Measurements from ENCODE around the gene SSBP3.

SSBP3 gene

GRCh38 chr1:54283635-54284385 is 122.4 kb downstream of the SSBP3 start:
- DNase-seq (ENCODE audit: low spot score) = no peak

- no peak for DNase-seq (ENCODE audit: low spot score)
These were observed 123.9 kb downstream of the SSBP3 start for GRCh38 chr1:54282101-54282847.

GRCh38 chr1:54280651-54281050 is 125.5 kb downstream of the SSBP3 start:
- DNase-seq (ENCODE audit: low spot score) = no peak

DNA sequence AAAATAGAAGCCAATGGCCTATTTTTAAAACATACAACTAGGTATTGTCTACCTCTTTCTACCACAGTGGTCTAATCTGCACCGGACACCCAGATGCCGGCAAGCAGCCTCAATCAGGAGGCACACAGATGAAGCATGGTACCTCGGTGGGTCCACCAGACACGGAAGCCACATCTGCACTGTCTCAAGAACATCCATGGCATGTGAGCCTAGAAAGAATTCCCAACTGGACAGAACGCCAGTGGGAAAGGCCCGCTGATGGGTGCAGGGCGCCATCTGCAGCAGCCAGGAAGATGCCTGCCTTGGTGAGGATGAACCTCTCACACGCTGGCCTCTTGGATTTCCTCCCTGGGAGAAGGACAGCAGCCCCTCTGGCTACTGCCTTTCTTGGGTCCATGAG is 126.7 kb downstream of the SSBP3 start:
- DNase-seq (ENCODE audit: low spot score) = no peak

DNA sequence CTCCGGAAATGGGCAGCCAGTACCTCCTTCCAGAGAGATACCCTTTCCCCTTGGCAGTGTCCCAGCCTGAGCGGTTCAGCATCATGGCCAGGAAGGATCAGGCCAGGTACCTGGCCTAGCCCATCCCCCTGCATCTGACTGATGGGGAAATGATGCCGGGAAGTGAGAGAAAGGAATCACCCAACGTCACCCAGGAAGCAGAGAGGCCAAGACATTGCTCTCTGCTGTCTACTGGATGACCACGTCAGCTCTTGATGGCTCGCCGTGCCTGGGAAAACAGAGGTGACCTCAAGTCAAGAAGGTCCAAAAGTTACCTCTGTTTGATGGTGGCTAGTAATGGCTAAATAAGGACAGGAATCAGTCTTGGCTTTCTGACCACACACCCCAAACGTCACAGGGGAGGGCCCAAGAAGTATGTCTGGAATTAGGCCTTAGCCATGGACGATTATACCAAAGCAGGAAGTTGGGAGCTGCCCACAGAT is 127.2 kb downstream of the SSBP3 start:
- no peak for DNase-seq (ENCODE audit: low spot score)

DNA sequence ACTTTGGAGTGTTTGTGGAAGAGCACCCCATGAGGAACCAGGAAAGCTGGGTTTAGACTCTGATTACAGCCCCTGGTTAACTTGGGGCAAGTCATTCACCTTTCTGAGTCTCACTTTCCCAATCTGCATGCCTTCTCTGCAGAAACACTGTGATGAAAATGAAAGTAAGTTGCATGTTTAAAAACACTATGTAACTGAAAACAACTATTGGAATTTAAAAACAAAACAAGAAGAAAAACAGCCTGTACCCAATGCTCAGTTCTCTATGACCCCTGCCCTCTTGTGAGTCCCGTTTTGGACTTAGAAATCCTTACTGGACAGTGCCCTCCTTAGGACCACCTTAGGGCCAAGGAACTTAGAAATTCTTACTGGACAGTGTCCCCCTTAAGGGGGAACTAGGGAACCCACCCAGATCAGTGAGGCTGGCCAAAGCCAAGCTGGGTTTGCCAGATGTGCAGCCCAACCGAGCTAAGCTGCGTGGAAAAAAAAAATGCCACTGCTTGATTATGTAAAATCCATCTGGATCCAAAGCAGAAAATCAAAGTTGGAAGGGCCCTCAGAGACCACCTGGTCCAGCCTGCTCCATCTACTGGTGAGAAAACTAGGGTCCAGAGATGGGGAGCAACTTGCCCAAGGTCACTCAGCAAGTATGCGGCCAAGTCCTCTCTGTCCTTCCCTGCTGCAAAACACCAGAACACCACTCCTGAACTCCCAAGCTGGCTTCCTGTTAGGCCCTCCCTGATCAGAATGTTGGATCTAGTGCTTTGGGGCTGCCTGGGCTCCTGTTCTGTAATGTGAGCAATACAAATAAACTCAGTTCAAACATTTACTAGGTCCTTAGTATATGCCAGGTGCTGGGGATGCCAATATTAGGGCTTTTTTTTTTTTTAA is 128.5 kb downstream of the SSBP3 start:
- DNase-seq (ENCODE audit: low spot score) = no peak

- DNase-seq (ENCODE audit: low spot score) = peak; percentile 40
These were observed 129.4 kb downstream of the SSBP3 start for GRCh38 chr1:54276617-54277450.

- DNase-seq (ENCODE audit: low spot score) = no peak
These were observed 130.8 kb downstream of the SSBP3 start for GRCh38 chr1:54275349-54275748.

GRCh38 chr1:54274881-54275280 is 131.3 kb downstream of the SSBP3 start:
- no peak for DNase-seq (ENCODE audit: low spot score)

DNA sequence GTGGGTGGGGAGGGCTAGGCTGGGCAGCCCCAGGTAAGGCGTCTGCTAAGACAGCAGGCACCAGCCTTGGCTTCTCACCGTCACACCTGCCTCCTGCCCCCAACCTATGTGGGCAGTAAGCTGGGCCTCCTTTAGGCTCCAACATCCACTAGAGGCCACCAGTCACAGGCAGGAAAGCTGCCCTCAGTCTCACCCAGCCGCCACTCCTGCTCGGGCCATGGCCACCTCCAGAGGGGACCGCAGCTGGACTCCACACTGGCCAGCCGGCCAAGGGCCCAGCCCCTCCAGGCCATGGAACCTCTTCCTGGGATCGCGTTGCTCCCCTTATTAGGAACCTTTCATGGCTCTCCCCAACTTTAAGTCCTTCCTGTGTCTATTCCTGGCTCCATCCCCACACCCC is 131.7 kb downstream of the SSBP3 start:
- no peak for DNase-seq (ENCODE audit: low spot score)

- DNase-seq (ENCODE audit: low spot score) = no peak
These were observed 132.4 kb downstream of the SSBP3 start for GRCh38 chr1:54273795-54274163.

GRCh38 chr1:54273092-54273794 is 133.0 kb downstream of the SSBP3 start:
- DNase-seq (ENCODE audit: low spot score) = peak; percentile 30

DNA sequence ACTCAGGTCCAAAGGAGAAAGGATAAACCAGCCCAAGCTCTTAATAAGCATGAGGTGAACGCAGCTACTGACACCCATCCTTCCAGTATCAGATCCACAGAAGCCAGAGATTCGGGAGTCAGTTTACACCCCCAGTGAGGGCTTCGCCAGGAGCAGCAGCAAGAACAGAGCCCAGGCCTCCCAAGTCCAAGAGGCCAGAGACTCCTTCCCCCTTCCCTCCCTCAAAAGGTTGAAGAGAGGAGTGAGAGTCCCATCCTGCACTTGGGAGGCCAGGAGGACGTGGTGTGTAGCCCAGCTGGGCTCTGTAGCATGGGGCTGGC is 133.5 kb downstream of the SSBP3 start:
- DNase-seq (ENCODE audit: low spot score) = no peak

- no peak for DNase-seq (ENCODE audit: low spot score)
These were observed 134.1 kb downstream of the SSBP3 start for GRCh38 chr1:54272134-54272533.

DNA sequence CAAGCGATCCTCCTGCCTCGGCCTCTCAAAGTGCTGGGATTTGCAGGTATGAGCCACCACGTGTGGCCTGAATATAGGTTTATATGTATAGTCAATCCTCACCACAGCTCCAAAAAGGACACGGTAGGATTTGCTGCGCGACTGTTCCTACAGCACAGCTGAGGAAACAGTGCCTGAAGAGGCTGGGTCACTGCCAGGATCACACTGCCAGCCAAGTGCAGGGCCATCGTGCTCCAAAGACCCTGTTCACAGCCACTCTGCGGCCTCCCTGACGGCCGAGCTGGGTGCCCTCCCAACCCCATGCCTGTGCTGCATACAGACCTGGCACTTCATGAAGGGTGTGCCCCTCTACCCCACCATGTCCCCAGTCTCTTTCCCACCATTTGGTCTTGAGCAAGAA is 134.9 kb downstream of the SSBP3 start:
- no peak for DNase-seq (ENCODE audit: low spot score)

DNA sequence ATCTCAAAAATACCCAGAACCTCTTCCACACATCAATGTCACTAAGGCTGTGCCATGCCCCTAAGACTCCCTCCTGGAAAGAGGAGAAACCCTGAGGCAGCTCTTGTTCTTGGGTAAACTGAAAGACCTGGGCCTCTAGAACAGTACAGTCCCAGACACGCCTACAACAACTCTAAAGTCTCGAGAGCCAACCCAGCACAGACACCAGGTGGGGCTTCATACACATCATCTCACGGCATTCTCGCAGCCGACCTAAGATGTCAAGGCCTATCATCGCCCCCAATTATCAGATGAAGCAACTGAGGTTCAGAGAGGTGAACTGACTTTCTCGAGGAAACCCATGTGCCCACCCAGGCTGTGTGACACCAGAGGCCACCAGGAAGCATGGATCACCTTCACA is 135.7 kb downstream of the SSBP3 start:
- no peak for DNase-seq (ENCODE audit: low spot score)

DNA sequence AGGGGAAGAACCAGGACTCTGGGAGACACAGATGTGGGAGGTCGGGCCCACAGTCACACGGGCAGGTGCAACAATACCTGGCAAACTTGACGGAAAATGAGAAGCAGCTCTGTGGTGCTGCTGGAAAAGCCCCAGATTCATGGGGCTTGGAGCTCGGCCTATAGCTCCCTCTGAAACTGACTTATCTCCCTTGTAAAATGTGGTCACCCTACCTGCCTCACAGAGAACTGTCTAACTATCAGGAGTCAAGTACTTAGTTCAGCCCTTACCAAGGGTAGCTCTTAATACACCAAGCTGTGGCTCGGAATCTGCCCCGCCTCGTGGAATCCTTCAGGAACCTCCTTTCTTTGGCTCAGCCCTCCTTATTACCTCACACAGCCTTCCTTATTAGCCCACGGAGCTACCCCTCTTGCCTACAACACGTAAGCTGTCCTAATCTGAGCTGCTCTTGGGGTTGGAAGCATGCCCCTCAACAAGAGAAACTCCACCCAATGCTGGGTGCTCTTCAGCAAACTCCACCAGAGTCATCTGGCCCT is 137.4 kb downstream of the SSBP3 start:
- DNase-seq (ENCODE audit: low spot score) = no peak

DNA sequence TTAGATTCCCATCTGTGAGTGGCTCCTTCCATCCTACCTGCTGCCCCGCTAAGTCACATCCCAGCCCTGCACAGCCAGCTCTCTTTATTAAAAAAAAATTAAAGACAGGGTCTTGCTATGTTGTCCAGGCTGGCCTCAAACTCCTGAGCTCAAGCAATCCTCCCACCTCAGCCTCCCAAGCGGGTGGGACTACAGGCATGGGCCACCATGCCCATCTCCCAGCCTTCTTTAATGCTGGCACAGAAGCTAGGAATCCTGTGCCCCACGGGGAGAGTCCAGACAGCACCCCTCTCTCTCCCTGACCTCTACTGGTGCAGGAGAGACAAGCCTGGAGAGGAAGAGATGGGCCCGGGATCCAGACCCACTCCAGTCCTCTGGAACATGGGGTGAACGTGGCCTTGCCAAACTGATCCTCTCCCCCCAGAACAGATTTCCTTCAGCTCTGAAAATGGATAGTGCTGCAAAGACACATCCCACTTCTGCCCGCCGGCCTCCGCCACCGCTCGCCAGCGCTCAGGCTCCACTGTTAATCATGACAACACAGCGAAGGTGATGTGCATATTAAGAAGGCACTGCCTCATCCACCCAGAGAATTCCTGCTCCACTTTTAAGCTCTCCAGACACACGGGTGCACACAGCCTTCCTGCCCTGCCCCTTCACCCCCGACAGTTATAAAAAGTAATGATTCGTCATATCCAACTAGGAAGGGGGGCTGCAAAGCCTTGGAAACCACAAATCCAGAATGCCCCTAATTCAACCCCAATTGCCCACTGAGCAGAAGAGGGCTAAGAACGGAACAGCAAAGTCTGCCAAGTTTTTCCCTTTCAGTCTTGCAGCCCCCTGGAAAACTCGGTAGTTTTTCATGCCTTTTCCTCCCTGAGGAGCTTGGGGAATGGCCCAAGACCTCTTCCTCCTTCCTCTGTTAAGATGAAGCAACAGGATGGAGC is 138.1 kb downstream of the SSBP3 start:
- no peak for DNase-seq (ENCODE audit: low spot score)

GRCh38 chr1:54266908-54267307 is 139.3 kb downstream of the SSBP3 start:
- DNase-seq (ENCODE audit: low spot score) = no peak

DNA sequence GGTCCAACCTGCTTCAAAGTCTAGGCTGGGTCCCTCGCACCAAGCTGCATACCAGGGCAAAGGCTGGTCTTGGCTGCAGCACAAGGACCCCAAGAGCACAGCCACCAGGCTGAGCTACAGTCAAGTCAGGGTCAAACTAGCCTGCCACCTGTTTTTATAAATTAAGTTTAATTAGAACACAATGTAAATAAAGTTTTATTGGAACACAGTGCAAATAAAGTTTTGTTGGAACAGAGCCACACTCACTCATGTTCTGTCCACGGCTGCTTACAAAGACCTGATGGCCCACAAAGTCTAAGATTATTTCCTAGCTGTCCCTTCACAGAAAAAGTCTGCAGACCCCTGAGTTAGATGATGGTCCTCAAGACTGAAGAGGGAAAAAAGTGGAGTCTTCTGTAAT is 140.0 kb downstream of the SSBP3 start:
- no peak for DNase-seq (ENCODE audit: low spot score)
